Ammon's horn (tissue), 1 donor: ENCODE data around the gene GPX5.
"Not testable (repeated sequence)": the region's sequence is repeated elsewhere in the genome, so short reads cannot be mapped to it uniquely, and the experiment has no call there.

Experiments
- DNase-seq: peaks from one replicate; pipeline ENCODE4 v3.0.0-alpha.2; 2016; ENCODE audit warnings: low spot score

Gene GPX5

DNA sequence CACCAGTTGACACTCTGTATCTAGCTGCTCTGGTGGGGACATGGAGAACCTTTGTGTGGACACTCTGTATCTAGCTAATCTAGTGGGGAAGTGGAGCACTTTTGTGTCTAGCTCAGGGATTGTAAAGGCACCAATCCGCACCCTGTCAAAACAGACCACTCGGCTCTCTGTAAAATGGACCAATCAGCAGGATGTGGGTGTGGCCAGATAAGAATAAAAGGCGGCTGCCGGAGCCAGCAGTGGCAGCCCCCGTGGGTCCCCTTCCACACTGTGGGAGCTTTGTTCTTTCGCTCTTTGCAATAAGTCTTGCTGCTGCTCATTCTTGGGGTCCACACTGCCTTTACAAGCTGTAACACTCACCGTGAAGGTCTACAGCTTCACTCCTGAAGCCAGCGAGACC lies 13.3 kb upstream of the GPX5 start:
- not testable (repeated sequence) for DNase-seq

GRCh38 chr6:28515676-28516075 lies 10.0 kb upstream of the GPX5 start, which contains the start of gene GPX6:
Gene GPX6 (minus strand): TSS chr6:28515793. CDS start chr6:28515743, 50 bp downstream.
- no peak for DNase-seq

- no peak for DNase-seq
Measured at GRCh38 chr6:28517964-28518363, 7.7 kb upstream of the GPX5 start.

DNA sequence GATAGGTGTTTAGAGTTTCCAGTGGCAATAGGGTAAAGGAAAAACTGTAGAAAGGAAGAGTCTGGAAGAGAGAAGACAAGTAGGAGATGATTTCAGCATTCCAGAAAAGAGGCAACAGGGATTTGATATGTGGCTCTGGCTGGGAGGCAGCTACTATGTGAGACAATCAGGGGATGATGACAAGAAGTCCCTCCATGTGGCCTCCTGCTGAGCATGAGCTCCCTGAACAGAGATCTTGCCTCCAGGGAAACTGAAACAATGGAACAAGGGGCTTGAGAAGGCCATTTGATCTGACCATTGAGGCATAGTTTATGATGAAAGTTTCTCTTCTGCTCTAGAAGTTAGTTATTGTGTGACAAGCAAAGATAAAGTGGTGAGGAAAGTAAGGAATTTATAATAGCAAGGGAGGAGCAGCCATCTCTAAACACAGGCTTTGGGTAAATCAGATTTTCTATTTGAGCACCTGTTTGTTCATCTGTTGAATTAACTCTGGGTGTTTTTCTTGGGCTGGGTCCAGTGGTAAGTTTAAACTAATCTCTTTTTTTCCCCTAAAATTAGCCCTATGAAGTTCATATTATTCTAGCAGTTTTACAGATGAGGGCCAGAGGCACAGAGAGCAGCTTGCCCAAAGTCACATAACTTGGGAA lies 3.0 kb upstream of the GPX5 start:
- DNase-seq = no peak

DNA sequence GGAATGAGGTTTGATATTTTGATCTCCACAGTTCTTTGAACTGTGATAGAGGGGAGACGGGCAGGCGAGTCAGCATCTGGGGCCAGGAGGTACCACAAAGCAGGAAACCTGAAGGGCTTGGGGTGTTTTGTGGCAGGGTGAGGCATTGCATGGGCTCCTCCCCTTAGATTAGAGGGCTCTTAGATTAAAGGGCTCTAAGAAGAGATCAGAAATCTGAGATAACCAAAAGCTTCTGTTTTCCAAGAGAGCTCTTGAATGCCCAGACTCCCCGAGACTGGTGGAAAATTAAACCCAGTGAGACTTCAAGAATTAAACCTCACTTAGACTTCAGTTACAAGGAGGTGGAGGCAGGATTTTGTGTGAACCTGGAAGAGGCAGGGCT lies 2.4 kb upstream of the GPX5 start:
- DNase-seq = no peak

DNA sequence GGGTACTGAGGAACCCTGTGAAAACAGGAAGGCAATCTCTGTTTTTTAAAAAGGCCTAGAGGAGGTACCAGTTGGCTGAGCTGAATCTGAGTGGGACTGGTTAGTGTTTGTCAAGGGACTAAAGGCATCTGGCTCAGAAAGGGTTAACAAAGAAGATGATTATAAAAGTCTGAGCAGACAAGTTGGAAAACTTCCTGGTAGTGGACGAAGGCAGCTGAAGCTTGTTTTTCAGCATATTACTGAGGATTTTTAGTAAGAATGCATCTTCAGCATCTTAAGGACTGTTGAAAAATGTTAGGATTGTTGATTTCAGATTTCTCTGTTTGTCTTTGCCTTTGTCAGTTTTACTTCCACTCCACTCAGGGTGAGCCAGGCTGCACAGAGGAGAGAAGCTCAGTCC lies 5.1 kb downstream of the GPX5 start:
- DNase-seq = no peak

- no peak for DNase-seq
Measured at GRCh38 chr6:28531479-28532128, 5.9 kb downstream of the GPX5 start.

DNA sequence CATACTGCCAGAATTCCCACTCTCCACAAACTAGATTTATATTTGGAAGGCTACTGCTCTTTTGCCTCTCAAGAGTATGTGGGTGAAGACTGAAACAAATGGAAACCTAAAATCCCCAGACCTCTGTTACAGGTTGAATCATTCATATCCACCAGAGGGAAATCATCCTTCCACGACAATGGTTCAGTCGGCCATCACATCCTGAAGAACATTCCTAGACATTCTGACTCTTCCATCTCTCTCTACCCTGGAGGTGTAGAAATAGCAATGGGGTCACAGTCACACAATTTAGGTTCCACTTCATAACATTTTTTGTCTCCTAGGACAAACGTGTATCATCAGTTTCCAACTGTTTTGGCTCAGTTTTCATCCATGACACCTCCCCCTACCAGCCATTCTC lies 8.6 kb downstream of the GPX5 start:
- no peak for DNase-seq

DNA sequence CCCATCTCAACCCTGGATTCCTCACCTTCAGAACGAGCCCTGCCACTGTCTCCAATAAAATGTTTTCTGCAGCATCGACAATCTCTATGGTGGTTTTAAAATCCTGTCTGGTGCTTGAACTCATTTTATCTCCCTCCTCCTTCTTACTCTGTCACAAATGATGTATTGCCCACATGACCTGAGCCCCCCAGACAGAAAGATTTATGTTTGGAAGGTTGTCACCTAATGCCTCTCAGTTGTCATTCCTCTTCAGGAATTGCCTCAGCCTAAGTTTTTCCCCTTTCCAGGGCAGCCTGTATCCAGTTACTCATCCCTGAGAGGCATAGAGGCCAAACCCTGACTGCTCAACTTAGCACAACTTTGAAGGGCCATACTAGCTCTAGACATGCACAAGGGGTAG lies 9.2 kb downstream of the GPX5 start:
- DNase-seq = no peak

DNA sequence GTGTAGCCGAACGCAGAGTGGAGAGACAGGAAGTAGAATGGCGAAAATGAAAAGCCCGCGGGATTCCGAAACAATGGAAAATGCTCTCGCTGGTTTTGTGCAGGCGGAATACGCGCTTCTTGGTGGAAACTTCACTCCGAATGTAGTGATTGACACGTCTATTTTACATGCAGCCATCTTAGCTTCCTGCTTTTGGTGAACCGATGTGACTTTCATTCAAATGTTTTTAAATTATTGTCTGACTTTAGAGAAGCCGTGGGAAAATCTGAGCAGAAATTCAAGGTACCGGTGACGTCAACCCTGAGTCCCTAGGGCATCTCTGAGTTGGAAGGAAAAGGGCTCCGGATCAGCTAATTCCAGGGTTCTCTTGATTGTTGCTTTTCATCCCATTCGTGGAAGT lies 11.4 kb downstream of the GPX5 start:
- DNase-seq = no peak

DNA sequence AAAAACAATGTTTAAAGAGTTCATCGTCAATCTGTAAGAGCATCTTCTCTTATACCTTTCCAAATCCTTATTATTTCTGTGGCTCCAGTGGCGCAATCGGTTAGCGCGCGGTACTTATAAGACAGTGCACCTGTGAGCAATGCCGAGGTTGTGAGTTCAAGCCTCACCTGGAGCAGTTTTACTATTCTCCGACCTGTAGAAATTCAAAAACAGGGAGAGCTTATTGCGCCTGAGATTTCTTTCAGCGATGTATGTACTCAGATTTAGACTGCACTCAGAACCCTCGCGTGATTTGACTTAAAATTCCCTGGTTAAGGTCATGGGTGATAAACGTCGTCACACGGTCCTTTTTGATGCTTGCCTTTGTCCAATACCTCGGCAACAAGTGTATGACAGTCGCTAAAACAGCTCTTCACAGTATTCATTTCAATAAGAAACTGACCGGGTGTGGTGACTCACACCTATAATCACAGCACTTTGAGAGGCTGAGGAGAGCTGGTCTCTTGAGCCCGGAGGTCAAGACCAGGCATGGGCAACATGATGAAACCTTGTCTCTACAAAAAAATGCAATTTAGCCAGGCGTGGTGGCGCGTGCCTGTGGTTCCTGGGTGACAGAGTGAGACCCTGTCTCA lies 11.9 kb downstream of the GPX5 start:
- no peak for DNase-seq

GRCh38 chr6:28541996-28542395 lies 16.3 kb downstream of the GPX5 start:
- DNase-seq = no peak

DNA sequence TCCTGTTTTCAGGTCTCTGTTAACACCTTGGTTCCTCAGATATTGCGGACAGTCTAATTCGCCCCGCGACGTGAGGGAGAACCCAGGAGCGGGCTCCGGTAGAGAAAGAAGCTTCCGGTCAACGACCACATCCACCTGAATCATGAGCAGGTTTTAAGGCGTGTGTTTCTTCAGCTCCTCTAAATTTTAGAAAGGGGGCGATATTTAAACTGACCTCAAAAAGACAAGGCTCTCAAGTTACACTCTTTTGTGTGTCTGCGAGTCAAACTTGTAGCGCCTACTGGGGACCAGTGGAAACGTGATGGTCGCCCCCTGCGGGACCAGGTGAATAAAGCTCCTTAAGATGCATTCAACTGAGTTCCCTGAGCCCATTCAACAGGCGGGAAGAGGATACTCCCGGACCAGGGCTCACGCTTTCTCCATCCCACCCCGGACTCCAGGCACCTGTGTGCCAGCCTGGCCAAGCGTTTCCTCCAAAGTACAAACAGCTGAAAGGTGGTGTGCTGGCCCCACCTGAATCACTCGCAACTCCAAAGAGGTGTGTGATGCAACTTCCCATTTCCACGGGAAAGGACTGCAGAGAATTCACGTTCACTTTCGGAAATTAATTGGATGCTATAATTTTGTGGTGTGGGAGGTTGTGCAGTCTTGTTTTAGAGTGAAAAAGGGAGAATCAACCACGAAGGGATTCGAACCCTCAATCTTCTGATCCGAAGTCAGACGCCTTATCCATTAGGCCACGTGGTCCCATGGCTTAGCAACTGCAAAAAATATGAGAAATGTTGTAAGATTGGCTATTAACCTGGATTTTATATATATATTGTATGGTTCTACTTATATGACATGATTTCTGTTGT lies 17.0 kb downstream of the GPX5 start:
- DNase-seq = peak; percentile 33

GRCh38 chr6:28543651-28544610 lies 18.2 kb downstream of the GPX5 start:
- peak; percentile 12 for DNase-seq

DNA sequence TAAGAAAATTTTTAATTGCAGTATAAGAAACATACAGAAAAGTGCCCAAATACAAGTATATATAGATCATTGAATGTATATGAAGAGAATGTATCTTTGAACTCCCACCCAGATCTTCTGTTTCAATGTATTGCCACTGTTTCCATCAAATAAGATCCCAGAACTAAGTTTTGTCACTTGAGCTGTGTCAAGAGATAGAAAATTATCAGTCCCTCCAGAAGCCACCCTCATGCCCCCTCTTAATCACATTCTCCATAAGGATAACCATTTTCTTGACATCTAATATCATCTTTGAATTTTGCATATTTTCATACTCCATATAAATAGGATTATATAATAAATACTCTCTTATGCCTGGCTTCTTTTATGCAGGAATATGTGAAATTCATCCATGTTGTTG lies 20.3 kb downstream of the GPX5 start:
- no peak for DNase-seq

DNA sequence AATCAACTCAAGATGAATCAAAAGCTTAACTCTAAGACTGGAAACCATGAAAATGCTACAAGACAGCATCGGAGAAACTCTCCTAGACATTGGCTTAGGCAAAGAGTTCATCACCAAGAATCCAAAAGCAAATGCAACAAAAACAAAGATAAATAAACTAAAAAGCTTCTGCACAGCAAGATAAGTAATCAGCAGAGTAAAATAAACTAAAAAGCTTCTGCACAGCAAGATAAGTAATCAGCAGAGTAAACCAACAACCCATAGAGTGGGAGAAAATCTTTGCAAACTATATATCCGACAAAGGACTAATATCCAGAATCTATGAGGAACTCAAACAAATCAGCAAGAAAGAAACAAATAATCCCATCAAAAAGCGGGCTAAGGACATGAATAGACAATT lies 21.3 kb downstream of the GPX5 start:
- not testable (repeated sequence) for DNase-seq

GRCh38 chr6:28551891-28552666 lies 26.4 kb downstream of the GPX5 start:
- DNase-seq = no peak

DNA sequence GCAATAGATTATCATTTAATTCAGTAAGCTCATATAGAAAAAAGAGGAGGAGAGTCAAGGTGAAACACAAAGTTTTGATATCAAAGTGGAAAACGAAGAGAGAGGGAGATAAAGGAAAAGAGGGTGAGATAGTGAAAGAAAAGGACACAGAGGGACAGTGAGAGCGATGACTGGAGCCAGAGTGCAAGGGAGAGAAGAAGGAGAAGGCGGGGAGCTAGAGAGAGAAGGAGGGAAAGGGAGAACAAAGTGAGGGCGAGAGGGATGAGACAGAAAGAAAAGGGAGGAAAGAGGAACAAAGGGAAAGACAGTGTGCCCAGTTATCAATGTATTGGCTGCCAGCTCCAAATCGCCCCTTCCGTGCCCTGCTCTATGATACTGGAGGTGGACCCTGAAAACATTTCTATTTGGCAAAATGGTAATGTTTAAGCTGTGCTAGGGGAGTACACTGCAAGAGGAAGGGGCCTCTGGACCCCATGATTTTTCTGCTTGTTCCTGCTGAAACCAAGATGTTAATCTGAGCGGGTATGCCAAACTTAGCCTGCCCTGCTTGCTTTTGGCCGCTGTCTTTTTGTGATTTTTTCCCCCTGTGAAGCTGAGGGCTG lies 27.8 kb downstream of the GPX5 start:
- no peak for DNase-seq

DNA sequence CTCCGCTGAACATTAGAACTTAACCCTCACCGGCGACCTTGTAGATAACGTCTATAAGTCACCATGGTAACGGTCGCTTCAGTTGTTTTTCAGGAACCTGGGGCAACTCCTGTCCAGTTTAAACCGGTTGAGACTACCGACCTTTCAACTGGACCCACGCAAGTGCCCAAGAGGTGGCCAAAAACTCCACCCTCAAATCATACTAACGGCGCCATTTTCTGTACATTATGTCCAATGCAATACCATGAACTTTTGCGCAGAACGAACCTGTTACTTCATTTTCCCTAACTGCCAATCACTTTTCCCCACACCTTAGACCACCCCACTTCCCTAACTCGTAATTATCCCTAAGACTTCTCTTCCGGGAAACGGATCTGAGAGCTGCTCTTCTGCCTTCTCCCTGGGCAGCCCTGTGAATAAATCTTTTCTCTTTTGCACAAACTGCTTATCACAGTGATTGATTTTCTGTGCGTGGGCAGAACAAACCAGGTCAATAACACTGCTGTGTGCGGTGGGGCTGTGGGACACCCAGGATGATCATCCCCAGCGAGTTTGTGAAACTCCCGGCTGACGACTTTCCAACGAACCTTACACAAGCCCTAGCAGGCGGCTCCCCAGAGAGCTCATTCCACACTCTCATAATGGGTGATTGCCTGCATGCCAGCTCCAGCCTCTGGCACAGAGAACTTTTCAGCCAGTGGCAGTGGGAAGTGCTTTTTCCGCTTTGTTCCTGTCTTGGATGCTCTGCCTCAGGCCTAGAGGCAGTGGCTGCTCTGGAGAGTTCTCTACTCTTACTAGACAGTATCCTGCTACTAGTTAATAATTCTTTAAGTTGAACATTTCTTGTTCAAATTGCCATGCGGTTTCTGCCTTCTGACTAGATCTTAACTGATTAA lies 28.6 kb downstream of the GPX5 start:
- no peak for DNase-seq
